Measurements from ENCODE around the gene GID8. TPM values are rescaled to one million over a fixed set of nuclear protein-coding genes. Genes with fewer than 3 reads are reported as not detected.

GID8 gene
- total and polyA plus RNA-seq, 4 donors = 11.0 to 35.4 (median 23.7) TPM

- DNase-seq (no peak), ATAC-seq (ENCODE audit: insufficient read depth, low FRiP score) (no peak)
- no peak overlapping the region for H3K9ac ChIP-seq (ENCODE audit: insufficient read depth in 1 of 2, low read length in 2 of 2)
- H3K4me3 ChIP-seq = no peak overlapping the region
- TF ChIP-seq CTCF (IDR thresholded peaks at IDR 0.05; ENCODE audit: control extremely low read depth, extremely low read depth) = no peak
- H3K4me1 ChIP-seq (ENCODE audit: control insufficient read depth in 5 of 5, insufficient read depth in 5 of 5, low read length in 5 of 5) = no peaks in the 10 kb centered on the region
- no peaks in the 10 kb centered on the region for H3K27me3 ChIP-seq (ENCODE audit: control insufficient read depth in 3 of 3, insufficient read depth in 3 of 3, low read length in 2 of 3)
- H3K27ac ChIP-seq (ENCODE audit: low read depth in 1 of 2, low read length in 1 of 2) = no peak overlapping the region
- peaks cover 51 to 76% (median 56%) of the 10 kb centered on the region in 4 donors for H3K36me3 ChIP-seq (ENCODE audit: control insufficient read depth in 4 of 4, insufficient read depth in 4 of 4, low read length in 4 of 4)
- 92 to 93% methylated on average over 31 of the region's 31 CpGs for WGBS, 2 donors
- H3K9me3 ChIP-seq (ENCODE audit: control insufficient read depth in 4 of 4, insufficient read depth in 3 of 4, low read length in 3 of 4) = peaks cover 0 to 2% (median 0%) of the 10 kb centered on the region in 4 donors
Observed at GRCh38 chr20:62906647-62907375, 31.1 kb upstream of the GID8 start.

DNA sequence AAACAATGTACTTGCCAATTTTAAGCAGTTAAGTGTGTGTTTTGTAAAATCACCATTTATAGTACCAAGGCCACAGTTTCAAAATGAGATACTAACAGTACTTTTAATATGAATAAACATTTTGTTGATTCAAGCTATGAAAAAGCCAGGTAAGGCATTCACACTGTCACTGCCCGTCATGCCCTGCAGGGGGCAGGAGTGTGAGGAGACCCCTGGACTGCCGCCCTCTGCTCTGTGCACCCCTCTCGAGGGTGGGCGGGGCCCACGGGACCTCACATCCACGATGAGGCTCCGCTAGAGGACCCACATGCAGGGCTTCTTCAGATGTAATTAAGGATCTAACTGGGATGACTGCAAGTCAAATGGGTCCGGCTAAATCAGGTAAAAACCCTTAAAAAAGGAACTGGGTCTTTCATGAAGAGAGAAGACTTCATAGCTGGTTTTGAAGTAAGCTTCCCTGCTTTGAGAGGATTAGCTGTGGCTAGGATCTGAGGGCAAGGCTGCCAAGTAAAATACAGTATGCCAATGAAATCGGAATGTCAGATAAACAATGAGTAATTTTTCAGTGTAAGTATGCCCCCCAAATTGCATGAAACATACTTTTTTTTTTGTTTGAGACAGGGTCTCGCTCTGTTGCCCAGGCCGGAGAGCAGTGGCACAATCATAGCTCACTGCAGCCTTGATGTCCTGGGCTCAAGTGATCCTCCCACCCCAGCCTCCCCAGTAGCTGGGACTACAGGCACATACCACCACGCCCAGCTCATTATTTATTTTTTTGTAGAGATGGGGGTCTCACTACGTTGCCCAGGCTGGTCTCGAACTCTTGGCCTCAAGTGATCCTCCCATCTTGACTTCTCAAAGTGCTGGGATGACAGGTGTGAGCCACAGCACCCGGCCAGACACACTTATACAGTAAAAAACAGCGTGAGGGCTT lies 30.3 kb upstream of the GID8 start:
- peaks cover 51 to 76% (median 58%) of the 10 kb centered on the region in 4 donors for H3K36me3 ChIP-seq (ENCODE audit: control insufficient read depth in 4 of 4, insufficient read depth in 4 of 4, low read length in 4 of 4)
- WGBS, 2 donors = 74 to 77% methylated on average over 16 of the region's 16 CpGs

DNA sequence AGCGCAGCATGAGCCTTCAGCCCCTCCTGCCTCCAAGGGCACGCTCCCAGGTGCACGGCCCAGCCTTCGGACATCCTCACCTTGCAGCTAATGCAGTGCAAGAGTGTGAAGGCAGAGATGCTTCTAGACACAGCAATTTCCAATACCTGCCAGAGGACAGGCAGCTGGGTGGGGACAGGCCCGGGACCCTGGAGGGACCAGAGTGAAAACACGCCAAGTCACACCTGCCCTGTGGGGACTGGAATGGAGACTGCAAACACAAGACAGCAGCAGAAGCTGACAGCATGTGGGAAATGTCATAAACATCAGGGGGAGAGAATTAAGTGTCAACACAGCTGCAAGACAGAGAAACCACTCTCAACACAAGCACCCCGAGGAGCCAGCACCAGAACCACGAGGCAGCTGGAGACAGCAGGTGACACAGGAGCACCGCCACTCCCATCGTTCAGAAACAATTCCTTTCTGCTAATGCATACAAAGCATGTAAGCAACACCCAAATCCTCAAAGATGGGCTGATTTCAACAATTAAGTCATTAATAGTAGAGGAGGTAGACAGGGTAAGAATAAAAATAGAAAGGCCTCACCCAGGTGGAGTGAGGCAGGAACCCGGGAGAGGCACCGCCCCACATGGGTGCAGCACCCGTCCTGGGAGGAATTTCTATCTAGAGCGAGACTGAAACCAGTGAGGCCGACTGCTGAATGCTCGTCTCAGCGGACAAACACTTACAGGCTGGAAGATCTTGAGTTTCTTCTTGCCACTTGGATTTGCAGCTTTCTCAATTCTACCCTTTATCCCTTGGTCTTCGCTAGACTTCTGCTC lies 28.8 kb upstream of the GID8 start:
- H3K27ac ChIP-seq (ENCODE audit: low read depth in 1 of 2, low read length in 1 of 2) = no peak overlapping the region
- H3K9ac ChIP-seq (ENCODE audit: insufficient read depth in 1 of 2, low read length in 2 of 2) = no peak overlapping the region
- H3K9me3 ChIP-seq (ENCODE audit: control insufficient read depth in 4 of 4, insufficient read depth in 3 of 4, low read length in 3 of 4) = no peaks in the 10 kb centered on the region
- H3K27me3 ChIP-seq (ENCODE audit: control insufficient read depth in 3 of 3, insufficient read depth in 3 of 3, low read length in 2 of 3) = no peaks in the 10 kb centered on the region
- TF ChIP-seq CTCF (IDR thresholded peaks at IDR 0.05; ENCODE audit: control extremely low read depth, extremely low read depth) = no peak
- no peak for ATAC-seq (ENCODE audit: insufficient read depth, low FRiP score)
- peaks cover 0 to 3% (median 0%) of the 10 kb centered on the region in 5 donors for H3K4me1 ChIP-seq (ENCODE audit: control insufficient read depth in 5 of 5, insufficient read depth in 5 of 5, low read length in 5 of 5)
- WGBS, 2 donors = 86 to 88% methylated on average over 18 of the region's 18 CpGs
- no peak overlapping the region for H3K4me3 ChIP-seq
- no peak for DNase-seq
- H3K36me3 ChIP-seq (ENCODE audit: control insufficient read depth in 4 of 4, insufficient read depth in 4 of 4, low read length in 4 of 4) = peaks cover 49 to 70% (median 57%) of the 10 kb centered on the region in 4 donors

More for the DNA sequence above, 30.3 kb upstream of the GID8 start:
- ATAC-seq (ENCODE audit: insufficient read depth, low FRiP score) = no peak
- Histone ChIP-seq H3K9ac (ENCODE audit: insufficient read depth in 1 of 2, low read length in 2 of 2) (no peak overlapping the region), H3K27me3 (ENCODE audit: control insufficient read depth in 3 of 3, insufficient read depth in 3 of 3, low read length in 2 of 3) (no peaks in the 10 kb centered on the region), H3K4me1 (ENCODE audit: control insufficient read depth in 5 of 5, insufficient read depth in 5 of 5, low read length in 5 of 5) (no peaks in the 10 kb centered on the region), H3K4me3 (no peak overlapping the region), H3K27ac (ENCODE audit: low read depth in 1 of 2, low read length in 1 of 2) (no peak overlapping the region), H3K9me3 (ENCODE audit: control insufficient read depth in 4 of 4, insufficient read depth in 3 of 4, low read length in 3 of 4) (peaks cover 0 to 2% (median 0%) of the 10 kb centered on the region in 4 donors)
- no peak for TF ChIP-seq CTCF (IDR thresholded peaks at IDR 0.05; ENCODE audit: control extremely low read depth, extremely low read depth)
- no peak for DNase-seq

Measured in lung (tissue), 12 donors.